PC-3 (cell line): ENCODE results near the gene CD8B2. TPM values are rescaled to one million over a fixed set of nuclear protein-coding genes. Genes with fewer than 3 reads are reported as not detected.

Experiments
- ATAC-seq: fragments of 200-7000 bp; cut with Tn5 transposase; 2 replicates; pipeline ENCODE4 v1.9.1; 2020; ENCODE audit warnings: mild to moderate bottlenecking, moderate library complexity
- BruUV-seq: library from RNA; stranded (reverse); fragments of 400-500 nt; replicated peaks from 2 replicates; lab custom pipeline; 2021; lab: Mats Ljungman, UMichigan
- CTCF ChIA-PET: fragments of 300-600 bp; sonication (Branson Sonifier 250); formaldehyde crosslinking; loops from one replicate; lab custom pipeline; 2022; ENCODE audit warnings: antibody characterized with exemption; lab: Charles Lee
- POLR2A ChIA-PET: fragments of 300-600 bp; sonication (Branson Sonifier 250); formaldehyde crosslinking; loops from one replicate; lab custom pipeline; 2022; ENCODE audit warnings: antibody characterized with exemption; ENCODE audit not compliant: unreplicated experiment; lab: Charles Lee
- DNase-seq: peaks from one replicate; pipeline ENCODE4 v3.0.0-alpha.2; 2015
- H2AFZ ChIP-seq: fragments of 300-600 bp; sonication (generic); 2 replicates; pipeline ENCODE4 v1.6.0; 2016; ENCODE audit warnings: antibody characterized with exemption, low read length
- H3F3A ChIP-seq: fragments of 300-600 bp; sonication (generic); one replicate; pipeline ENCODE4 v1.6.0; 2017; ENCODE audit warnings: antibody characterized with exemption, low read length, control low read depth, mild to moderate bottlenecking; ENCODE audit not compliant: unreplicated experiment
- H3K27ac ChIP-seq: fragments of 300-600 bp; sonication (generic); 2 replicates; pipeline ENCODE4 v1.5.1; 2016; ENCODE audit warnings: mild to moderate bottlenecking, low read length
- H3K27me3 ChIP-seq: fragments of 300-600 bp; sonication (generic); 2 replicates; pipeline ENCODE4 v1.6.1; 2016; ENCODE audit warnings: low read length, mixed read lengths
- H3K36me3 ChIP-seq: fragments of 300-600 bp; sonication (generic); 2 replicates; pipeline ENCODE4 v1.6.1; 2016; ENCODE audit warnings: low read depth, mixed run types, low read length, mixed read lengths
- H3K4me1 ChIP-seq: fragments of 300-600 bp; sonication (generic); 2 replicates; pipeline ENCODE4 v1.5.1; 2016; ENCODE audit warnings: low read length; ENCODE audit not compliant: insufficient read depth
- H3K4me2 ChIP-seq: fragments of 300-600 bp; sonication (generic); 2 replicates; pipeline ENCODE4 v1.6.0; 2016; ENCODE audit warnings: low read length
- H3K4me3 ChIP-seq: fragments of 300-600 bp; sonication (generic); 2 replicates; pipeline ENCODE4 v1.5.1; 2016; ENCODE audit warnings: mild to moderate bottlenecking, low read length, mixed read lengths
- H3K79me2 ChIP-seq: fragments of 300-600 bp; sonication (generic); 2 replicates; pipeline ENCODE4 v1.6.1; 2017; ENCODE audit warnings: low read length, mixed read lengths
- H3K9ac ChIP-seq: fragments of 300-600 bp; sonication (generic); 2 replicates; pipeline ENCODE4 v1.6.0; 2016; ENCODE audit warnings: mild to moderate bottlenecking, low read length
- H3K9me2 ChIP-seq: fragments of 300-600 bp; sonication (generic); replicated peaks from 2 replicates; pipeline ENCODE4 v1.6.1; 2016; ENCODE audit warnings: mixed run types, low read length, mixed read lengths
- H3K9me3 ChIP-seq: fragments of 300-600 bp; sonication (generic); 2 replicates; pipeline ENCODE4 v1.6.1; 2016; ENCODE audit warnings: low read length, mixed read lengths
- H4K20me1 ChIP-seq: fragments of 300-600 bp; sonication (generic); 2 replicates; pipeline ENCODE4 v1.6.1; 2016; ENCODE audit warnings: low read length, mixed read lengths
- EZH2 ChIP-seq: fragments of 300-600 bp; sonication (generic); IDR thresholded peaks from one replicate; pipeline ENCODE4 v1.6.1; 2017; ENCODE audit warnings: antibody characterized with exemption, mild to moderate bottlenecking, low read length; ENCODE audit not compliant: unreplicated experiment
- EZH2phosphoT487 ChIP-seq: fragments of 300-600 bp; sonication (generic); IDR thresholded peaks from 2 replicates; pipeline ENCODE4 v1.6.1; 2018; ENCODE audit warnings: mild to moderate bottlenecking, antibody characterized with exemption, low read length, borderline replicate concordance
- intact Hi-C: fragments of 100-400 bp; cut with micrococcal nuclease; formaldehyde crosslinking; loops from 2 replicates; pipeline ENCODE4 v1.9.0; 2023
- total RNA-seq: library from RNA; depleted of rRNA; stranded (reverse); fragments of >200 nt; gene quantifications from 2 replicates; pipeline ENCODE4 v1.2.3, GENCODE V29; 2014; rRNA removed
- TF ChIP-seq, protein P1 (sequence below): fragments of 300-600 bp; sonication (generic); conservative IDR thresholded peaks from 2 replicates; pipeline ENCODE4 v1.5.1; 2017; ENCODE audit warnings: antibody characterized with exemption, low read depth, mild to moderate bottlenecking, low read length

CD8B2 gene
- total RNA-seq, 1 experiment from 2014 or later: not detected

DNA sequence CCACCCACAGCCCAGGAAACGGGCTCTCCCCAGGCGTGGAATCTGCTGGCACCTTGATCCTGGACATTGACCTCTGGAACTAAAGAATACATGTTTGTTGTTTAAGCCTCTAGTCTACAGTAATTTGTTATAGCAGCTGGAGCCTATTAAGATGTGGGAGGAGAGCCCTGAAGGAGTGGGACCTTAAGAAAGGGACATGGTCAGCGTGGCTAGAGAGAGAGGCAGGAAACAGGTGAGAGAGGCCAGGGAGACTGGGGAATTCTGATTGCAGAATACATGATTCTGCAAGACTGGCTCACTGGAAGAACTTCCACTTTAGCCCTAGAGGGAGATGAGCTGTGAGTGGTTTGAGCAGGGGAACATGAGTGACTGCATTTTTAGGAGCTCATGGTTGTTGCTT is 83.2 kb downstream of the CD8B2 start:
- Histone ChIP-seq H3K4me3 (no peak overlapping the region), H3K79me2 (no peaks in the 10 kb centered on the region), H2AFZ (no peak overlapping the region), H3K9me2 (no peaks in the 10 kb centered on the region), H4K20me1 (no peaks in the 10 kb centered on the region), H3K27ac (no peak overlapping the region), H3K36me3 (no peaks in the 10 kb centered on the region), H3F3A (no peaks in the 10 kb centered on the region), H3K4me1 (no peaks in the 10 kb centered on the region), H3K9ac (no peak overlapping the region), H3K9me3 (no peaks in the 10 kb centered on the region), H3K4me2 (no peak overlapping the region), H3K27me3 (peaks cover 66% of the 10 kb centered on the region)
- POLR2A ChIA-PET: no interaction called here
- BruUV-seq: no TSS peak
- ATAC-seq: no peak
- DNase-seq: no peak
- no peak for TF ChIP-seq EZH2phosphoT487
- TF ChIP-seq, protein P1, sequence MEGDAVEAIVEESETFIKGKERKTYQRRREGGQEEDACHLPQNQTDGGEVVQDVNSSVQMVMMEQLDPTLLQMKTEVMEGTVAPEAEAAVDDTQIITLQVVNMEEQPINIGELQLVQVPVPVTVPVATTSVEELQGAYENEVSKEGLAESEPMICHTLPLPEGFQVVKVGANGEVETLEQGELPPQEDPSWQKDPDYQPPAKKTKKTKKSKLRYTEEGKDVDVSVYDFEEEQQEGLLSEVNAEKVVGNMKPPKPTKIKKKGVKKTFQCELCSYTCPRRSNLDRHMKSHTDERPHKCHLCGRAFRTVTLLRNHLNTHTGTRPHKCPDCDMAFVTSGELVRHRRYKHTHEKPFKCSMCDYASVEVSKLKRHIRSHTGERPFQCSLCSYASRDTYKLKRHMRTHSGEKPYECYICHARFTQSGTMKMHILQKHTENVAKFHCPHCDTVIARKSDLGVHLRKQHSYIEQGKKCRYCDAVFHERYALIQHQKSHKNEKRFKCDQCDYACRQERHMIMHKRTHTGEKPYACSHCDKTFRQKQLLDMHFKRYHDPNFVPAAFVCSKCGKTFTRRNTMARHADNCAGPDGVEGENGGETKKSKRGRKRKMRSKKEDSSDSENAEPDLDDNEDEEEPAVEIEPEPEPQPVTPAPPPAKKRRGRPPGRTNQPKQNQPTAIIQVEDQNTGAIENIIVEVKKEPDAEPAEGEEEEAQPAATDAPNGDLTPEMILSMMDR: no peak
- TF ChIP-seq EZH2: no peak
- intact Hi-C loops: no loop called here
- CTCF ChIA-PET: no interaction called here

Other genes with a start within 250 kb of the CD8B2 start
- 0.04 TPM in 1 of 2 replicates, not detected in the other for gene RGPD3, start 19.0 kb upstream of the CD8B2 start, total RNA-seq